GM12801 (cell line): Measurements from ENCODE around the gene METAP1D.

ENCODE experiments used
- TF ChIP-seq, protein P1 (sequence below): IDR thresholded peaks from one replicate; pipeline ENCODE4 v1.5.1; 2011; ENCODE audit warnings: control low read depth; ENCODE audit not compliant: insufficient read length; ENCODE audit errors: extremely low read depth

METAP1D gene

DNA sequence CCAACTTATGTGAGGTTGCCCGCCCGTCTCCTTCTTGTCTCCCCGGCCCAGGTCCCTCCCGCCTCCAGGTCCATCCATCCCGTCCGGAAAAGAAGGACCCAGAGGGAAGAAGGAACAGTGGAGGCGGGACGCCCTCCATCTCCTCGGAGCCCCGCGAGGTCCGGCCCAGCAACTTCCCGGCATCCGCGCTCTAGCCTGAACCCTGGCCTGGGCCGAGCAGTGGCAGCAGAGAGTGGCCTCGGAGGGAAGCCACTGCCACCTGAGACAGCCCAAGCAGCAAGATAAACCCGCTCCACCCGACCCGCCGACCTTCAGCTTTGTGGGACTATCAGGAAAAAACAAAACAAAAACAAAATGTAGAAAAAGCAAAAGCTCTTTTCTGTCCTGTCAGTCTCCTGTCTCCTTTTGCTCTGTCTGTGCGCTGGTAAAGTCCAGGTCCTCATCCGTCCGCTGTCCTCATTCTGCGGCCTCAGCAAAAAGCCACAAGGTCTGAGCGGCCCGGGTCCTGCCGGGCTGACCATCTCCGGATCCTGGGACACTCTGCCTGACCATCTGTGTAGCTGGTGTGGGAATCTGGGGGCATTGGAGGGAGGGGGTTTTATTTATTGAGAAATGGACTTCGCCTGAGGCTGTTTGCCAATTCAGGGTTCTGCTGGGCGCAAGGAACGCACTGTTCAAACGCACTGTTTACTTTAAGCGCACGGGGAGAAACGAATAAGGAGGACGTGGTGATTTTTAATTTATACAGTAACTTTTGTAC is 88.7 kb downstream of the METAP1D start:
- TF ChIP-seq, protein P1, sequence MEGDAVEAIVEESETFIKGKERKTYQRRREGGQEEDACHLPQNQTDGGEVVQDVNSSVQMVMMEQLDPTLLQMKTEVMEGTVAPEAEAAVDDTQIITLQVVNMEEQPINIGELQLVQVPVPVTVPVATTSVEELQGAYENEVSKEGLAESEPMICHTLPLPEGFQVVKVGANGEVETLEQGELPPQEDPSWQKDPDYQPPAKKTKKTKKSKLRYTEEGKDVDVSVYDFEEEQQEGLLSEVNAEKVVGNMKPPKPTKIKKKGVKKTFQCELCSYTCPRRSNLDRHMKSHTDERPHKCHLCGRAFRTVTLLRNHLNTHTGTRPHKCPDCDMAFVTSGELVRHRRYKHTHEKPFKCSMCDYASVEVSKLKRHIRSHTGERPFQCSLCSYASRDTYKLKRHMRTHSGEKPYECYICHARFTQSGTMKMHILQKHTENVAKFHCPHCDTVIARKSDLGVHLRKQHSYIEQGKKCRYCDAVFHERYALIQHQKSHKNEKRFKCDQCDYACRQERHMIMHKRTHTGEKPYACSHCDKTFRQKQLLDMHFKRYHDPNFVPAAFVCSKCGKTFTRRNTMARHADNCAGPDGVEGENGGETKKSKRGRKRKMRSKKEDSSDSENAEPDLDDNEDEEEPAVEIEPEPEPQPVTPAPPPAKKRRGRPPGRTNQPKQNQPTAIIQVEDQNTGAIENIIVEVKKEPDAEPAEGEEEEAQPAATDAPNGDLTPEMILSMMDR = no peak

DNA sequence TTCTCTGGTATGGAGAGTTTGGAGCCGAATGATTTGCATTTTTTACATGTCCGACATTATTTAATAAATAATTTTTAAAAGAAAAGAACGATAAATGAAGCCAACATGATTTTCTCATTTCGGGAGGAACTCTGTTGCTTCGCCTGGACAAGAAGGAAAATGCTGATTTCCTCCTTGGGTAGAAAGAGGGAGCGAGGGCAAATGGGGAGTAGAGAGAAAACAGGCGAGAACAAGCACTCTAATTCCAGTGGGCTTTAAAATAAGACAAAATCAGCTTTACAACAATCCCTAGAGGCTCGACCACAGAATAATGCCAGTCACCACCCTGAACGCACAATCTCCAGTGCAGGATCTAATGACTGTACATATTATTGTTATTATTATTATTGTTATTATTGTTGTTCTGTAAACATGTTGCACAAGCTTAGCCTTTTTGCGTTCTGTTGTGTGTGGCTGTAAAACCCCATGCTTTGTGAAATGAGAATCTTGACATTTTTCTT is 89.3 kb downstream of the METAP1D start:
- TF ChIP-seq, protein P1 = no peak

DNA sequence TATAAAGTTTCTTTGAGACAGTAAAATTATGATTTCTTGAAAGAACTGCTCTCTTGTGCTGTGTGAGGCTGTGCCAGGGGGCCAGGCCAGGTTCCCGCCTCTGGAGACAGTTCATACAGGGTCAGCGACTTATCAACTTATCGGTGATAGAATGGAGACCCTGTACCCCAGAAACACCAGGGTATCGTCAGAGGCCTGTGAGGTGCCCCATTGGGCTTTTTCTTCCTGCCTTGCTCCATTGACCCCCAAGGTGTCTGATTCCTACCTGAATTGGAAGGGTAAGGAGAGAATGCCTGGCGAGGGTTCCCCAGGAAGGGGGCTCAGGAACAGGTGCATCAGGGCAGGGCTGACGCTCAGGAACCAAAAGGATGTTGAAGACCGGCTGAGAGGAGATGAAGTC is 89.9 kb downstream of the METAP1D start:
- TF ChIP-seq, protein P1 = no peak

DNA sequence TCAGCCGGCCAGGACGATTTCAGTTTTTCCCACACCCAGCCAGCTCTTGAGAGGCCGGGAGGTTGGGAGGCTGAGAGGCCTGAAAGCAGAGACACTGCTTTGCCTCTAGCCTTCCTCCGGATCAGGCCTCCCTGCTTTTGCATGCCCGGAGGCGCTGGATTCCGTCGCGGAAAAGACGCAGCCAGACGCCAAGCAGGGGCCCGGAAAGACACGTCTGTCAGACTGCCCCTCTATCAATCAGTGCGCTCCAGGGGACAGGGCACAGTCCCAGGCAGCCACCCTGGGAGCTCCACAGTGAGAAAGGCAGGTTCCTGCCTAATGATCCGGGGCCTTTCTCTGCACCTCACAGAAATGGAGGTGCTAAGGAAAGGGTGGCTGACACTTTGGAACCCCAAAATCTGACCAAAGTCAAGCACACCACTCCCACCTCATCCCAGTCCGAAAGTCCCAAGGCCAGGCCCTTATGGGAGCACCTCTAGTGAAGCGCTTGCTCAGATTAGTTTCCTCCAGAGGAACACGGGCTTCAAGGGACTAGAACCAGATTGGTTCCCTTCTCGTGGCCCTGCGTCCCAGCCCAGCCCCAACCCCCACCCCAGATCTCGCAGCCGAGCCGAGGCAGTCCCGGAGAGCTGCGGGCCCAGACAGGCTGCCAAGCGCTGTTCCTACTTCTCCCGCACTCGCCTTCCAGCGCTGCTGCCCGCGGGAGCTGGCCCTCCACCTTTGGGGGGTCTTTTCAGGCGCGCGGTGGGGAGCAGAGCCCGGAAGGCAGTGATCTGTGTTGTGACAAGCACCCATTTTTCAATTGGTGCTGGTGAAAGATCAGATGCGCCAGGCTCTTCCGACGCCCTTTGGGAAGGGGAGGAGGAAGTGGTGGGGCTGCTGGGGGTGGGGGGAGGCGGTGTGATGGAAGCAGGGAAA is 90.5 kb downstream of the METAP1D start:
- TF ChIP-seq, protein P1 = no peak

DNA sequence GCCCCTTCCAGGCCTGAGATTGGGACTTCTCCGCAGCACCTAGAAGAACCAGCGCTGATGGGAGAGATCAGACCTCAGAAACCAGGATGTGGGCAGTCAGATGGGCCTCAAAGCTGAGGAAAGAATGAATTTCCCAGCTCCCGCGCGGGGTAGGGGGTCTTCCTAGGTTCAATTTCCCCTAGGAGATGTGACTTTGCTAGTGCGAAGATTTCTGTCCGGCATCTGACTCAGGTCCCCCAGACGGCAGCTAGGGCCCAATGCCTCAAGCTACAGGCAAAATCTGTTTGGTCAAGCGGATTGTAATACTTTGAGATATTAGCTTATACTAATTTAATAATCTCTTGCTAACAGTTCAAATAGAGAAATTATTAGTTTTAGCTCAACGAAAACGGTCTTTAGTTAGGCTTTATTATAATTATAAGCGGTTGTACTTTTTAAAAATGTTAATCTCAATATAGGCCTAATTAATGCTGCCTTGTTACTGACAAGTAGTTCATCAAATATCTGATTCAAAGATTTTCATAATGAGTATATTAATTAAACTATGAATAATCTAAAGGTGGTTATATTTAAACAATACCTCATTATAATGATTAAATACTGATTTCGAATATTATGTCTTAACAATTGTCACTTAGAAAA is 91.4 kb downstream of the METAP1D start:
- TF ChIP-seq, protein P1 = no peak

- TF ChIP-seq, protein P1 = no peak
These were observed 92.2 kb downstream of the METAP1D start for GRCh38 chr2:172091761-172092566.
